Endodermal cell (in vitro differentiated cells): ENCODE data around the gene SLC25A45. TPM values are rescaled to one million over a fixed set of nuclear protein-coding genes. Genes with fewer than 3 reads are reported as not detected.

Source experiments
- DNase-seq: peaks from one replicate; pipeline ENCODE4 v3.0.0-alpha.2; 2017
- H3K27ac ChIP-seq: 2 replicates; pipeline ENCODE4 v1.5.1; 2013; ENCODE audit warnings: mild to moderate bottlenecking, low read depth, low read length, moderate library complexity
- H3K27me3 ChIP-seq: 2 replicates; pipeline ENCODE4 v1.6.1; 2013; ENCODE audit warnings: mild to moderate bottlenecking, low read length, moderate library complexity; ENCODE audit not compliant: insufficient read depth, control insufficient read depth, poor library complexity, severe bottlenecking
- H3K36me3 ChIP-seq: 2 replicates; pipeline ENCODE4 v1.7.0; 2013; ENCODE audit warnings: mild to moderate bottlenecking, low read length, moderate library complexity; ENCODE audit not compliant: control insufficient read depth, insufficient read depth
- H3K4me1 ChIP-seq: one replicate; pipeline ENCODE4 v1.7.0; 2013; ENCODE audit warnings: low read length; ENCODE audit not compliant: control insufficient read depth, insufficient read depth
- H3K4me3 ChIP-seq: 2 replicates; pipeline ENCODE4 v1.5.1; 2013; ENCODE audit warnings: mild to moderate bottlenecking, low read length, moderate library complexity
- H3K9ac ChIP-seq: 2 replicates; pipeline ENCODE4 v1.6.1; 2013; ENCODE audit warnings: mild to moderate bottlenecking, low read length, moderate library complexity; ENCODE audit not compliant: poor library complexity, severe bottlenecking; ENCODE audit errors: extremely low read depth
- H3K9me3 ChIP-seq: 2 replicates; pipeline ENCODE4 v1.6.1; 2013; ENCODE audit warnings: mild to moderate bottlenecking, low read length, moderate library complexity; ENCODE audit not compliant: control insufficient read depth
- H3K27ac Mint-ChIP-seq: 2 replicates; pipeline ENCODE4 v1.8.0; 2020; ENCODE audit warnings: mixed read lengths
- H3K27me3 Mint-ChIP-seq: 2 replicates; pipeline ENCODE4 v1.8.0; 2021; ENCODE audit warnings: mild to moderate bottlenecking, mixed read lengths; ENCODE audit not compliant: insufficient read depth
- H3K36me3 Mint-ChIP-seq: 2 replicates; pipeline ENCODE4 v1.8.0; 2020; ENCODE audit warnings: low read depth, mixed read lengths
- H3K4me1 Mint-ChIP-seq: 2 replicates; pipeline ENCODE4 v1.8.0; 2020; ENCODE audit warnings: mixed read lengths
- H3K4me3 Mint-ChIP-seq: 2 replicates; pipeline ENCODE4 v1.8.0; 2020; ENCODE audit warnings: mild to moderate bottlenecking, moderate library complexity, mixed read lengths
- H3K9me3 Mint-ChIP-seq: 2 replicates; pipeline ENCODE4 v1.8.0; 2020; ENCODE audit warnings: mild to moderate bottlenecking, mixed read lengths
- WGBS, 2 experiments: methylation state at CpG; one replicate each; pipeline versions ENCODE4 v1.1.5 to v1.1.7; 2013; ENCODE audit warnings: missing lambda C conversion rate in 2 of 2, mixed read lengths in 1 of 2; ENCODE audit not compliant: insufficient coverage in 1 of 2, insufficient read length in 1 of 2; 5-methylcytosine and 5-hydroxymethylcytosine counted together
- total RNA-seq, 2 donors: library from RNA; stranded (reverse); fragmentation: NEBNext Ultra II Directional in 1 of 2; extraction: Animal tissue kit (Norgen Biotek cat#: 25700) in 1 of 2; gene quantifications; 2 replicates in 1 of 2; 3 replicates in 1 of 2; pipeline ENCODE4 v1.2.1, GENCODE V29; 2021
- TF ChIP-seq, protein P1 (sequence below): fragments of 200-600 bp; sonication (generic); conservative IDR thresholded peaks from 2 replicates; pipeline ENCODE4 v1.5.0; 2021; ENCODE audit warnings: antibody characterized with exemption, mild to moderate bottlenecking

SLC25A45 gene
- total RNA-seq, 2 donors from 2014 or later = 3.0 to 6.3 TPM

DNA sequence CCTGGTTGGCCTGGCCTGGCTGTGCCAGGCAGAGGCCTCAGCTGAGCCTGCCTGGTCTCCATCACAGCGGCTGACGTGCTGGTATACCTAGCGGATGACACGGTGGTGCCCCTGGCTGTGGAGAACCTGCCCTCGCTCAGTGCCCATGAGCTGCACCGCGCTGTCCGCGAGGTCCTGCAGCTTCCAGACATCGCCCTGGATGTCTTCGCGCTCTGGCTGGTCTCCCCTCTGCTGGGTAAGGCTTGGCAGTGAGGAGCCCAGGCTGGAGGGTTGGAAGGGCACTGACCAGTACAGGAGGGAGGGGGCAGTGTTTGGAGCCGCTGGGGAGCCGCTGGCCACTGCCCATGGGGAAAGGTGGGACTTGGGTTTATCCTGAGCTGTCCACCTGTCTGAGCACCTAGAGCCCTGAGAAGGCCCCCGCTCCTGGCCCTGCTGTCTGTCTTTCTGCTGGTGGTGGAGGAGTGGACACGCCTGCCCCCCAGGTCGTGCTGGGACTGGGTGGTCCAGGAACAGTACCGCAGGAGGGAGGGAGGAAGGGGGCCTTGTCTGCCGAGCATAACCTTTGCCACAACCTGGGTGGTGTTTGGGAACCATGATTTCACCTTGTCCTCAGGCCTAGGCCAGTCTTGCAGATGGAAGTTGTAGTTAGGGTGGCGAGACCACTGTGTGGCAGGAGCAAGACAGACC is 7.0 kb upstream of the SLC25A45 start:
- Histone ChIP-seq H3K4me1 (no peaks in the 10 kb centered on the region), H3K9ac (no peak overlapping the region), H3K36me3 (no peaks in the 10 kb centered on the region), H3K27me3 (no peaks in the 10 kb centered on the region), H3K4me3 (no peak overlapping the region), H3K9me3 (no peaks in the 10 kb centered on the region), H3K27ac (no peak overlapping the region)
- Mint-ChIP-seq H3K27me3 (no peaks in the 10 kb centered on the region), H3K9me3 (no peaks in the 10 kb centered on the region), H3K27ac (no peak overlapping the region), H3K36me3 (peaks cover 4% of the 10 kb centered on the region), H3K4me3 (no peak overlapping the region), H3K4me1 (peaks cover 14% of the 10 kb centered on the region)
- TF ChIP-seq, protein P1, sequence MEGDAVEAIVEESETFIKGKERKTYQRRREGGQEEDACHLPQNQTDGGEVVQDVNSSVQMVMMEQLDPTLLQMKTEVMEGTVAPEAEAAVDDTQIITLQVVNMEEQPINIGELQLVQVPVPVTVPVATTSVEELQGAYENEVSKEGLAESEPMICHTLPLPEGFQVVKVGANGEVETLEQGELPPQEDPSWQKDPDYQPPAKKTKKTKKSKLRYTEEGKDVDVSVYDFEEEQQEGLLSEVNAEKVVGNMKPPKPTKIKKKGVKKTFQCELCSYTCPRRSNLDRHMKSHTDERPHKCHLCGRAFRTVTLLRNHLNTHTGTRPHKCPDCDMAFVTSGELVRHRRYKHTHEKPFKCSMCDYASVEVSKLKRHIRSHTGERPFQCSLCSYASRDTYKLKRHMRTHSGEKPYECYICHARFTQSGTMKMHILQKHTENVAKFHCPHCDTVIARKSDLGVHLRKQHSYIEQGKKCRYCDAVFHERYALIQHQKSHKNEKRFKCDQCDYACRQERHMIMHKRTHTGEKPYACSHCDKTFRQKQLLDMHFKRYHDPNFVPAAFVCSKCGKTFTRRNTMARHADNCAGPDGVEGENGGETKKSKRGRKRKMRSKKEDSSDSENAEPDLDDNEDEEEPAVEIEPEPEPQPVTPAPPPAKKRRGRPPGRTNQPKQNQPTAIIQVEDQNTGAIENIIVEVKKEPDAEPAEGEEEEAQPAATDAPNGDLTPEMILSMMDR = no peak
- no peak for DNase-seq
- WGBS, 2 experiments = 95 to 96% methylated on average over 13 to 20 of the region's 20 CpGs

DNA sequence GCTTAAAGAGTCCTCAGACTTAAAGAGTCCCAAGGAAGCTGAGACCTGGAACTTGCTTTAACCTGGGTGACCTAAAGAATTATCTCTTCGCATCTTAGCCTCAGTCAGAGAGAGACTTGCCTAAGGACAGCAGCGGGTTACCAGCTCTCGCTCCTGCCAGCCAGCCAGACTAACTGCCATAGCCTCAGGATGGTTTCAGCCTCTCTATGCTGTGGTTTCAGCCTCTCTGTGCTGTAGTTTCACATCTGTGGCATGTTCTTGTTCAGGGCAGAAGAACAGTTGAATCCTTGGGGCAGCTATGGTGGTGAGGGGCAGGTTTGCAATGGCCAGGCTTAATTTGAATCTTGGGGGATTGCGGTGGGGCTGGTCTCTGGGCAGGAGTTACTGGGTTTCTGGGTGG is 6.3 kb upstream of the SLC25A45 start:
- Histone ChIP-seq H3K9me3 (no peaks in the 10 kb centered on the region), H3K4me1 (no peaks in the 10 kb centered on the region), H3K4me3 (no peak overlapping the region), H3K27ac (no peak overlapping the region), H3K27me3 (no peaks in the 10 kb centered on the region), H3K9ac (no peak overlapping the region), H3K36me3 (no peaks in the 10 kb centered on the region)
- no peak overlapping the region for H3K27ac Mint-ChIP-seq
- H3K36me3 Mint-ChIP-seq = peaks cover 4% of the 10 kb centered on the region
- peaks cover 17% of the 10 kb centered on the region for H3K4me1 Mint-ChIP-seq
- H3K4me3 Mint-ChIP-seq = peak overlapping the region; percentile 75
- TF ChIP-seq, protein P1 = no peak
- no peaks in the 10 kb centered on the region for H3K9me3 Mint-ChIP-seq
- no peaks in the 10 kb centered on the region for H3K27me3 Mint-ChIP-seq
- no peak for DNase-seq
- 98 to 100% methylated on average over 3 to 4 of the region's 4 CpGs for WGBS, 2 experiments

DNA sequence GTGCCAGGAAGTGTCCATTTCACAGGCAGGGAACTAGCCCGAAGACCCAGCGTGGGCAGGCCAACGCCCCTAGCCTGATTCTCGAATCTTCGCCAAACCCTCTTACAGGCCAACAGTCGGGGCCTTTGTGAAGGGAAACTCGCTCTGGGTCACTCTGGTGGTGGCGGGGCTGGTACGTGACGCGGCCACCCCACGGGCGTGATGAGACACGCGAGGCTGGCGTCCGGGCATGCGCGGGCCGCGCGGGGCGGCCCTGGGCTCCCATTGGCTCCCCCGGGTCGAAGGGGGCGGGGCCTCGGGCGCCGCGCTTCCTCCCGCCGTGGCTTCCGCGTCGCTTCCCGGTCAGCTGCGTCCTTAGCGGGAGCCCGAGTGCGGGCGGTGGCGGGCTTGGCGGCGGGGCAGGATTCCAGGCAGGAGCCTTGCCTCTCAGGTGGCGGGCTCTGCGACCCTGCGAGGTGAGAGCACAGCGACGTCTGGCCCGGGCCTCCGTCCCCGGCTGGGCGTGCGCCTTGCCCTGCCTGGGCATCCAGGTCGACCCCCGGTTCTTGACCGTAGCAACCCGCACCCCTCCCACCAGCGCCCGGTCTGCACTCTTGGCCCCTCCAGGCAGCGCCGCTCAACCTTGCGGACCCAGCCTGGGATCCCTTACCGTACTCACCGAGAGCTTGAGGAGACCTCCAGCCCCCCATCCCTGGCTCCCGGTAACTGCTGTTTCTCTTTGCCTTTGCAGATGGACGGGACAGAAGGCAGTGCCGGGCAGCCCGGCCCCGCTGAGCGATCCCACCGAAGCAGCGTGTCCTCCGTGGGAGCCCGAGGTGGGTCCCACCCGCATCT is 4.1 kb upstream of the SLC25A45 start, which contains the start of gene FRMD8:
Gene FRMD8, plus strand, starts transcription at position 331 of the 834 bp plus-strand sequence. Its CDS starts 400 bp downstream, at position 731.
- peaks cover 32% of the 10 kb centered on the region for H3K4me1 Mint-ChIP-seq
- no peaks in the 10 kb centered on the region for H3K27me3 Mint-ChIP-seq
- peaks cover 4% of the 10 kb centered on the region for H3K36me3 Mint-ChIP-seq
- WGBS, 2 experiments = 8 to 19% methylated on average over 32 to 76 of the region's 76 CpGs
- peak within 1 kb of the TSS; percentile 57 for H3K9ac ChIP-seq
- no peaks in the 10 kb centered on the region for H3K9me3 ChIP-seq
- peak within 1 kb of the TSS; percentile 75 for H3K4me3 Mint-ChIP-seq
- H3K36me3 ChIP-seq = no peaks in the 10 kb centered on the region
- peaks cover 6% of the 10 kb centered on the region for H3K4me1 ChIP-seq
- H3K9me3 Mint-ChIP-seq = no peaks in the 10 kb centered on the region
- peak; percentile 90 for DNase-seq
- no peak within 1 kb of the TSS for H3K27ac ChIP-seq
- H3K27ac Mint-ChIP-seq = peak within 1 kb of the TSS; percentile 58
- H3K27me3 ChIP-seq = no peaks in the 10 kb centered on the region
- peak within 1 kb of the TSS; percentile 89 for H3K4me3 ChIP-seq
- TF ChIP-seq, protein P1 = no peak
